ENCODE results near the gene SPIB.

The SPIB gene

GRCh38 chr19:50425581-50425980, 6.8 kb downstream of the SPIB start:
- in situ Hi-C loops (cut with MboI; ENCODE audit: low sequenced_read_pairs, unreplicated experiment): no loop called here
- no peak for TF ChIP-seq CTCF (IDR thresholded peaks at IDR 0.05; ENCODE audit: borderline replicate concordance, control extremely low read depth, extremely low read depth, insufficient read depth, missing control alignments)
- DNase-seq (ENCODE audit: low spot score): no peak

GRCh38 chr19:50427318-50427925, 8.7 kb downstream of the SPIB start:
- no peak for TF ChIP-seq CTCF (IDR thresholded peaks at IDR 0.05; ENCODE audit: borderline replicate concordance, control extremely low read depth, extremely low read depth, insufficient read depth, missing control alignments)
- no peak for DNase-seq (ENCODE audit: low spot score)
- in situ Hi-C loops (cut with MboI; ENCODE audit: low sequenced_read_pairs, unreplicated experiment): no loop called here

- peak; percentile 58 for DNase-seq (ENCODE audit: low spot score)
- TF ChIP-seq CTCF (IDR thresholded peaks at IDR 0.05; ENCODE audit: borderline replicate concordance, control extremely low read depth, extremely low read depth, insufficient read depth, missing control alignments): no peak
- in situ Hi-C loops (cut with MboI; ENCODE audit: low sequenced_read_pairs, unreplicated experiment): no loop called here
Measured at GRCh38 chr19:50427997-50428425, 9.3 kb downstream of the SPIB start.

GRCh38 chr19:50428772-50429463, 10.2 kb downstream of the SPIB start:
- no peak for DNase-seq (ENCODE audit: low spot score)
- TF ChIP-seq CTCF (IDR thresholded peaks at IDR 0.05; ENCODE audit: borderline replicate concordance, control extremely low read depth, extremely low read depth, insufficient read depth, missing control alignments): no peak
- in situ Hi-C loops (cut with MboI; ENCODE audit: low sequenced_read_pairs, unreplicated experiment): no loop called here

- DNase-seq (ENCODE audit: low spot score): no peak
- TF ChIP-seq CTCF (IDR thresholded peaks at IDR 0.05; ENCODE audit: borderline replicate concordance, control extremely low read depth, extremely low read depth, insufficient read depth, missing control alignments): no peak
- in situ Hi-C loops (cut with MboI; ENCODE audit: low sequenced_read_pairs, unreplicated experiment): no loop called here
Measured at GRCh38 chr19:50430888-50431342, 12.2 kb downstream of the SPIB start.

GRCh38 chr19:50431343-50432220, 12.8 kb downstream of the SPIB start:
- no peak for TF ChIP-seq CTCF (IDR thresholded peaks at IDR 0.05; ENCODE audit: borderline replicate concordance, control extremely low read depth, extremely low read depth, insufficient read depth, missing control alignments)
- in situ Hi-C loops (cut with MboI; ENCODE audit: low sequenced_read_pairs, unreplicated experiment): no loop called here
- peak; percentile 92 for DNase-seq (ENCODE audit: low spot score)
